ENCODE results near the gene PADI4. TPM values are rescaled to one million over a fixed set of nuclear protein-coding genes. Genes with fewer than 3 reads are reported as not detected.

PADI4 gene
- total RNA-seq, 1 experiment from 2014 or later, result 7.7 TPM

- TF ChIP-seq CTCF (conservative IDR thresholded peaks at IDR 0.05) (no peak), EZH2 (IDR thresholded peaks at IDR 0.05; ENCODE audit: low read depth) (no peak)
- no peak overlapping the region for H3K27ac ChIP-seq
- no peak for DNase-seq
- no peak overlapping the region for H3K4me2 ChIP-seq
- no peaks in the 10 kb centered on the region for H3K9me2 ChIP-seq (ENCODE audit: insufficient read depth)
- peaks cover 27% of the 10 kb centered on the region for H3F3A ChIP-seq (ENCODE audit: insufficient read depth, low read depth)
- H3K4me3 ChIP-seq, result no peak overlapping the region
- no peaks in the 10 kb centered on the region for H3K27me3 ChIP-seq (ENCODE audit: insufficient read depth, low read depth)
- no peaks in the 10 kb centered on the region for H3K79me2 ChIP-seq (ENCODE audit: low read depth)
- H3K36me3 ChIP-seq (ENCODE audit: low read depth), result no peaks in the 10 kb centered on the region
- CTCF ChIA-PET, result no interaction called here
- H4K20me1 ChIP-seq (ENCODE audit: insufficient read depth), result no peaks in the 10 kb centered on the region
- H3K9me3 ChIP-seq (ENCODE audit: insufficient read depth, low read depth), result no peaks in the 10 kb centered on the region
- no TSS peak for BruUV-seq (replicated peaks)
- H3K4me1 ChIP-seq (replicated peaks; ENCODE audit: insufficient read depth), result peaks cover 44% of the 10 kb centered on the region
- intact Hi-C loops (cut with micrococcal nuclease; ENCODE audit: unreplicated experiment), result no loop called here
- POLR2A ChIA-PET (ENCODE audit: unreplicated experiment), result no interaction called here
- H2AFZ ChIP-seq, result no peak overlapping the region
Observed at GRCh38 chr1:17295292-17295691, 12.7 kb upstream of the PADI4 start.

GRCh38 chr1:17296086-17296485 lies 11.9 kb upstream of the PADI4 start:
- Histone ChIP-seq H4K20me1 (ENCODE audit: insufficient read depth) (no peaks in the 10 kb centered on the region), H3K27ac (no peak overlapping the region), H3K9me3 (ENCODE audit: insufficient read depth, low read depth) (no peaks in the 10 kb centered on the region), H2AFZ (no peak overlapping the region), H3K4me1 (replicated peaks; ENCODE audit: insufficient read depth) (peaks cover 44% of the 10 kb centered on the region), H3K27me3 (ENCODE audit: insufficient read depth, low read depth) (no peaks in the 10 kb centered on the region), H3F3A (ENCODE audit: insufficient read depth, low read depth) (peaks cover 27% of the 10 kb centered on the region), H3K79me2 (ENCODE audit: low read depth) (no peaks in the 10 kb centered on the region), H3K4me2 (no peak overlapping the region), H3K36me3 (ENCODE audit: low read depth) (no peaks in the 10 kb centered on the region), H3K4me3 (no peak overlapping the region), H3K9me2 (ENCODE audit: insufficient read depth) (no peaks in the 10 kb centered on the region)
- CTCF ChIA-PET, result no interaction called here
- no peak for DNase-seq
- TF ChIP-seq EZH2 (IDR thresholded peaks at IDR 0.05; ENCODE audit: low read depth) (no peak), CTCF (conservative IDR thresholded peaks at IDR 0.05) (no peak)
- POLR2A ChIA-PET (ENCODE audit: unreplicated experiment), result no interaction called here
- BruUV-seq (replicated peaks), result no TSS peak
- intact Hi-C loops (cut with micrococcal nuclease; ENCODE audit: unreplicated experiment), result no loop called here

- Histone ChIP-seq H3K79me2 (ENCODE audit: low read depth) (no peaks in the 10 kb centered on the region), H3F3A (ENCODE audit: insufficient read depth, low read depth) (peaks cover 22% of the 10 kb centered on the region), H3K36me3 (ENCODE audit: low read depth) (no peaks in the 10 kb centered on the region), H3K4me3 (no peak overlapping the region), H3K27me3 (ENCODE audit: insufficient read depth, low read depth) (no peaks in the 10 kb centered on the region), H4K20me1 (ENCODE audit: insufficient read depth) (no peaks in the 10 kb centered on the region), H3K9me2 (ENCODE audit: insufficient read depth) (no peaks in the 10 kb centered on the region), H3K9me3 (ENCODE audit: insufficient read depth, low read depth) (peaks cover 3% of the 10 kb centered on the region; the same call in 1 of the 2 replicates), H2AFZ (no peak overlapping the region), H3K4me2 (peak overlapping the region; percentile 51), H3K4me1 (replicated peaks; ENCODE audit: insufficient read depth) (peaks cover 34% of the 10 kb centered on the region), H3K27ac (0 out of 2 replicates have a peak overlapping the region, but pooled peaks have one; percentile 34)
- intact Hi-C loops (cut with micrococcal nuclease; ENCODE audit: unreplicated experiment), result no loop called here
- BruUV-seq (replicated peaks), result no TSS peak
- ChIA-PET CTCF (interaction anchor here (0.8 kb wide), 1 partner anchor 24 kb away, joined by 3 read pairs; no protein-coding TSS in a partner anchor), POLR2A (ENCODE audit: unreplicated experiment) (no interaction called here)
- peak; percentile 47 to 74 for DNase-seq
- TF ChIP-seq CTCF (conservative IDR thresholded peaks at IDR 0.05) (no peak), EZH2 (IDR thresholded peaks at IDR 0.05; ENCODE audit: low read depth) (no peak)
Observed at GRCh38 chr1:17297991-17298390, 10.0 kb upstream of the PADI4 start.
